ENCODE measurements around the gene HLCS.
"Not testable (repeated sequence)": the region's sequence is repeated elsewhere in the genome, so short reads cannot be mapped to it uniquely, and the experiment has no call there.

DNA sequence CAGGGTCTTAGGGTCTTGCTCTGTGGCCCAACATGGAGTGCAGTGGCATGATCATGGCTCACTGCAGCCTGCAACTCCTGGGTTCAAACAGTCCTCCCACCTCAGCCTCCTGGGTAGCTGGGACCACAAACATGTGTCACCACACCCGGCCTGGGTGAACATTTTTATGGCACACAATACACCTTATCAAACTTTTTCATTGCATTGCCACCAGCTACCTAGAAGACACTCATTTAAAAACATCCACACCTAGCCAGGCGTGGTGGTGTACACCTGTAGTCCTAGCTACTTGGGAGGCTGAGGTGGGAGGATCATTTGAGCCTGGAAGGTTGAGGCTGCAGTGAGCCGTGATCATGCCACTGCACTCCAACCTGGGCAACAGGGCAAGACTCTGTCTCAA, 37.4 kb upstream of the HLCS start:
- TF ChIP-seq EZH2 (IDR thresholded peaks at IDR 0.05; ENCODE audit: low read length, missing control alignments), result not testable (repeated sequence)
- TF ChIP-seq, protein P1, sequence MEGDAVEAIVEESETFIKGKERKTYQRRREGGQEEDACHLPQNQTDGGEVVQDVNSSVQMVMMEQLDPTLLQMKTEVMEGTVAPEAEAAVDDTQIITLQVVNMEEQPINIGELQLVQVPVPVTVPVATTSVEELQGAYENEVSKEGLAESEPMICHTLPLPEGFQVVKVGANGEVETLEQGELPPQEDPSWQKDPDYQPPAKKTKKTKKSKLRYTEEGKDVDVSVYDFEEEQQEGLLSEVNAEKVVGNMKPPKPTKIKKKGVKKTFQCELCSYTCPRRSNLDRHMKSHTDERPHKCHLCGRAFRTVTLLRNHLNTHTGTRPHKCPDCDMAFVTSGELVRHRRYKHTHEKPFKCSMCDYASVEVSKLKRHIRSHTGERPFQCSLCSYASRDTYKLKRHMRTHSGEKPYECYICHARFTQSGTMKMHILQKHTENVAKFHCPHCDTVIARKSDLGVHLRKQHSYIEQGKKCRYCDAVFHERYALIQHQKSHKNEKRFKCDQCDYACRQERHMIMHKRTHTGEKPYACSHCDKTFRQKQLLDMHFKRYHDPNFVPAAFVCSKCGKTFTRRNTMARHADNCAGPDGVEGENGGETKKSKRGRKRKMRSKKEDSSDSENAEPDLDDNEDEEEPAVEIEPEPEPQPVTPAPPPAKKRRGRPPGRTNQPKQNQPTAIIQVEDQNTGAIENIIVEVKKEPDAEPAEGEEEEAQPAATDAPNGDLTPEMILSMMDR (conservative IDR thresholded peaks at IDR 0.05 in 1 of 2, IDR thresholded peaks at IDR 0.05 in 1 of 2; ENCODE audit: low read depth in 1 of 2, low read length in 2 of 2), result not testable (repeated sequence)
